Keratinocyte (primary cell): Measurements from ENCODE around the gene NOVA2.

ENCODE experiments used
- EZH2 ChIP-seq: IDR thresholded peaks from one replicate; pipeline ENCODE4 v1.6.1; 2012; ENCODE audit warnings: inconsistent platforms, mild to moderate bottlenecking, low read length, moderate library complexity
- TF ChIP-seq, protein P1 (sequence below), 3 experiments: IDR thresholded peaks in 1 of 3; conservative IDR thresholded peaks in 1 of 3; optimal IDR thresholded peaks in 1 of 3; 2 replicates in 2 of 3; 3 replicates in 1 of 3; pipeline versions ENCODE3 to v1.5.1; 2011; ENCODE audit warnings: low read length in 3 of 3, mild to moderate bottlenecking in 3 of 3, moderate library complexity in 2 of 3, control low read depth in 1 of 3, inconsistent platforms in 1 of 3; ENCODE audit not compliant: insufficient read depth in 2 of 3; ENCODE audit errors: extremely low read depth in 1 of 3

DNA sequence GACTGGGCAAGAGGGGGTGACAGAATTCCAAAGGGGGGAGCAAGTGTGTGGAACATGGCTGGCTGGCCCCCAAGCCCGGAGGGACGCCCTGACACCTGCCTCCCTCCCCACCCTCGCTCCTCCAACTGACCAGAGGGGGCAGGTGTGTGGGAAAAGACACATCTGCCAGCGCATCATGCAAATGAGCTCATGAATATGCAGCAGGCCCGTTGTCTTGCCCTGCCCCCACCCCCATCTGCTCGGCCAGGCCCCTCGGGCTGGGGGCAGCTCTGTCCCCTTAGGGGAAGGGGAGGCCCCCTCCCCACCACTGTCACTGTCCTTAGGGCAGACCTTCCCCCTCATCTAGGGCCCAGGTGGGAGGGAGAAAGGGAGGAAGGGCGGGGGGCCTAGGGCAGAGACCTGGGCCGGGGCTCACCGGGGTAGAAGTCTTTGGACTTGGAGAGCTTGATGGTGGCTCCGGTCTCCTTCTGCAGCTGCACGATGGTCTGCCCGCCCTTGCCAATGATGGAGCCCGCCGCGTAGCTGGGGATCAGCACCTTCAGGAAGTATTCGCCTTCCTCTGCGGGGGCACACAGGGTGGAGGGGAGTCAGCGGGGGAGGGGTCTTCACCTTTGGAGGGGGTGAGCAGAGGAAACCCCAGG lies 12.9 kb downstream of the NOVA2 start:
- TF ChIP-seq, protein P1, sequence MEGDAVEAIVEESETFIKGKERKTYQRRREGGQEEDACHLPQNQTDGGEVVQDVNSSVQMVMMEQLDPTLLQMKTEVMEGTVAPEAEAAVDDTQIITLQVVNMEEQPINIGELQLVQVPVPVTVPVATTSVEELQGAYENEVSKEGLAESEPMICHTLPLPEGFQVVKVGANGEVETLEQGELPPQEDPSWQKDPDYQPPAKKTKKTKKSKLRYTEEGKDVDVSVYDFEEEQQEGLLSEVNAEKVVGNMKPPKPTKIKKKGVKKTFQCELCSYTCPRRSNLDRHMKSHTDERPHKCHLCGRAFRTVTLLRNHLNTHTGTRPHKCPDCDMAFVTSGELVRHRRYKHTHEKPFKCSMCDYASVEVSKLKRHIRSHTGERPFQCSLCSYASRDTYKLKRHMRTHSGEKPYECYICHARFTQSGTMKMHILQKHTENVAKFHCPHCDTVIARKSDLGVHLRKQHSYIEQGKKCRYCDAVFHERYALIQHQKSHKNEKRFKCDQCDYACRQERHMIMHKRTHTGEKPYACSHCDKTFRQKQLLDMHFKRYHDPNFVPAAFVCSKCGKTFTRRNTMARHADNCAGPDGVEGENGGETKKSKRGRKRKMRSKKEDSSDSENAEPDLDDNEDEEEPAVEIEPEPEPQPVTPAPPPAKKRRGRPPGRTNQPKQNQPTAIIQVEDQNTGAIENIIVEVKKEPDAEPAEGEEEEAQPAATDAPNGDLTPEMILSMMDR (optimal IDR thresholded peaks at IDR 0.05 in 1 of 3, IDR thresholded peaks at IDR 0.05 in 1 of 3, conservative IDR thresholded peaks at IDR 0.05 in 1 of 3; ENCODE audit: extremely low read depth in 1 of 3, insufficient read depth in 2 of 3, low read length in 3 of 3): peak in 2 of 3 experiments; percentile 20 to 43
- TF ChIP-seq EZH2: no peak
